Trophoblast cell (in vitro differentiated cells and primary cell): ENCODE measurements around the gene GBX2.

Experiments
- DNase-seq, 2 donors: peaks; one replicate each; pipeline ENCODE4 v3.0.0-alpha.2; 2016
- H2AFZ ChIP-seq: 2 replicates; pipeline ENCODE4 v1.6.1; 2013; ENCODE audit warnings: low read length, moderate library complexity, mild to moderate bottlenecking; ENCODE audit not compliant: insufficient read depth, poor library complexity
- H2AK5ac ChIP-seq: 2 replicates; pipeline ENCODE4 v1.6.1; 2013; ENCODE audit warnings: mild to moderate bottlenecking, low read length
- H2BK120ac ChIP-seq: 2 replicates; pipeline ENCODE4 v1.6.1; 2013; ENCODE audit warnings: low read length, mild to moderate bottlenecking, moderate library complexity; ENCODE audit not compliant: insufficient read depth, poor library complexity
- H2BK12ac ChIP-seq: 2 replicates; pipeline ENCODE4 v1.6.1; 2013; ENCODE audit warnings: mild to moderate bottlenecking, low read length, moderate library complexity
- H2BK5ac ChIP-seq: 2 replicates; pipeline ENCODE4 v1.6.1; 2013; ENCODE audit warnings: low read length, low read depth, moderate library complexity, mild to moderate bottlenecking; ENCODE audit not compliant: poor library complexity
- H3K14ac ChIP-seq: 2 replicates; pipeline ENCODE4 v1.6.1; 2013; ENCODE audit warnings: mild to moderate bottlenecking, low read length
- H3K18ac ChIP-seq: 2 replicates; pipeline ENCODE4 v1.6.1; 2013; ENCODE audit warnings: mild to moderate bottlenecking, low read length
- H3K23ac ChIP-seq: 2 replicates; pipeline ENCODE4 v1.6.1; 2013; ENCODE audit warnings: low read length
- H3K27ac ChIP-seq: 2 replicates; pipeline ENCODE4 v1.5.1; 2013; ENCODE audit warnings: low read depth, mild to moderate bottlenecking, inconsistent platforms, low read length, moderate library complexity
- H3K27me3 ChIP-seq: 2 replicates; pipeline ENCODE4 v1.6.1; 2013; ENCODE audit warnings: inconsistent platforms, mild to moderate bottlenecking, low read length, moderate library complexity; ENCODE audit not compliant: insufficient read depth
- H3K36me3 ChIP-seq, 2 experiments: 1 replicate in 1 of 2; 2 replicates in 1 of 2; pipeline ENCODE4 v1.6.1; 2013; ENCODE audit warnings: low read length in 2 of 2, mild to moderate bottlenecking in 2 of 2, moderate library complexity in 1 of 2; ENCODE audit not compliant: insufficient read depth in 2 of 2, control insufficient read depth in 1 of 2
- H3K4ac ChIP-seq: 2 replicates; pipeline ENCODE4 v1.6.1; 2013; ENCODE audit warnings: low read depth, mild to moderate bottlenecking, low read length, moderate library complexity
- H3K4me1 ChIP-seq, 2 experiments: 1 replicate in 1 of 2; 2 replicates in 1 of 2; pipeline ENCODE4 v1.6.1; 2013; ENCODE audit warnings: low read length in 2 of 2, mild to moderate bottlenecking in 2 of 2, moderate library complexity in 1 of 2; ENCODE audit not compliant: insufficient read depth in 2 of 2, control insufficient read depth in 1 of 2
- H3K4me2 ChIP-seq: 2 replicates; pipeline ENCODE4 v1.6.1; 2013; ENCODE audit warnings: inconsistent platforms, mild to moderate bottlenecking, low read length, moderate library complexity
- H3K4me3 ChIP-seq: 2 replicates; pipeline ENCODE4 v1.5.1; 2013; ENCODE audit warnings: mild to moderate bottlenecking, low read depth, low read length, inconsistent platforms
- H3K79me1 ChIP-seq: one replicate; pipeline ENCODE4 v1.6.1; 2013; ENCODE audit warnings: low read length
- H3K79me2 ChIP-seq: 2 replicates; pipeline ENCODE4 v1.6.1; 2013; ENCODE audit warnings: low read length, mild to moderate bottlenecking; ENCODE audit not compliant: control insufficient read depth, insufficient read depth, poor library complexity
- H3K9ac ChIP-seq: 2 replicates; pipeline ENCODE4 v1.6.1; 2013; ENCODE audit warnings: mild to moderate bottlenecking, low read length
- H3K9me3 ChIP-seq: 2 replicates; pipeline ENCODE4 v1.6.1; 2013; ENCODE audit warnings: low read depth, mild to moderate bottlenecking, control low read depth, inconsistent platforms, low read length; ENCODE audit not compliant: insufficient read depth
- H4K12ac ChIP-seq: 2 replicates; pipeline ENCODE4 v1.6.1; 2013; ENCODE audit warnings: low read depth, mild to moderate bottlenecking, low read length, moderate library complexity
- H4K8ac ChIP-seq: 2 replicates; pipeline ENCODE4 v1.6.1; 2013; ENCODE audit warnings: low read depth, mild to moderate bottlenecking, low read length, moderate library complexity
- H4K91ac ChIP-seq: one replicate; pipeline ENCODE4 v1.6.1; 2013; ENCODE audit warnings: low read depth, mild to moderate bottlenecking, low read length, moderate library complexity
- WGBS: extraction: QIAGEN DNeasy Blood & Tissue Kit; methylation state at CpG from one replicate; pipeline ENCODE4 v1.1.7; 2013; ENCODE audit warnings: missing lambda C conversion rate; ENCODE audit not compliant: insufficient read length, insufficient coverage; ENCODE audit errors: extremely low coverage; 5-methylcytosine and 5-hydroxymethylcytosine counted together

GBX2 gene

GRCh38 chr2:236121546-236121945 is 46.6 kb downstream of the GBX2 start:
- Histone ChIP-seq H3K9ac (no peak overlapping the region), H3K4ac (no peak overlapping the region), H4K12ac (no peak overlapping the region), H2BK5ac (no peak overlapping the region), H3K4me1 (no peaks in the 10 kb centered on the region), H3K36me3 (peaks cover 2 to 6% of the 10 kb centered on the region in 2 experiments), H3K23ac (no peak overlapping the region), H3K9me3 (no peaks in the 10 kb centered on the region), H3K27ac (no peak overlapping the region), H3K14ac (no peak overlapping the region), H4K91ac (no peak overlapping the region), H2AFZ (no peak overlapping the region), H3K79me2 (no peaks in the 10 kb centered on the region), H3K4me3 (no peak overlapping the region), H2BK120ac (no peak overlapping the region), H3K27me3 (no peaks in the 10 kb centered on the region), H4K8ac (no peak overlapping the region), H3K79me1 (no peaks in the 10 kb centered on the region), H2AK5ac (no peak overlapping the region), H3K4me2 (no peak overlapping the region), H3K18ac (no peak overlapping the region), H2BK12ac (no peak overlapping the region)
- WGBS: no CpG with 5 or more reads among the region's 7 CpGs
- no peak for DNase-seq

GRCh38 chr2:236120829-236121228 is 47.4 kb downstream of the GBX2 start:
- no peak overlapping the region for H2BK12ac ChIP-seq
- H3K79me2 ChIP-seq: no peaks in the 10 kb centered on the region
- no peaks in the 10 kb centered on the region for H3K9me3 ChIP-seq
- H3K9ac ChIP-seq: no peak overlapping the region
- no peak overlapping the region for H4K8ac ChIP-seq
- no CpG with 5 or more reads among the region's 5 CpGs for WGBS
- H3K23ac ChIP-seq: no peak overlapping the region
- no peak overlapping the region for H3K4me2 ChIP-seq
- no peaks in the 10 kb centered on the region for H3K79me1 ChIP-seq
- H3K14ac ChIP-seq: no peak overlapping the region
- peaks cover 2 to 6% of the 10 kb centered on the region in 2 experiments for H3K36me3 ChIP-seq
- DNase-seq: no peak
- H4K12ac ChIP-seq: no peak overlapping the region
- no peak overlapping the region for H3K4me3 ChIP-seq
- H2BK120ac ChIP-seq: no peak overlapping the region
- no peaks in the 10 kb centered on the region for H3K4me1 ChIP-seq
- no peak overlapping the region for H2AFZ ChIP-seq
- no peak overlapping the region for H3K4ac ChIP-seq
- no peak overlapping the region for H2AK5ac ChIP-seq
- H4K91ac ChIP-seq: no peak overlapping the region
- H3K27me3 ChIP-seq: no peaks in the 10 kb centered on the region
- H3K27ac ChIP-seq: no peak overlapping the region
- no peak overlapping the region for H3K18ac ChIP-seq
- no peak overlapping the region for H2BK5ac ChIP-seq

GRCh38 chr2:236120141-236120601 is 48.0 kb downstream of the GBX2 start:
- H3K36me3 ChIP-seq: peaks cover 0 to 6% of the 10 kb centered on the region in 2 experiments
- H3K18ac ChIP-seq: no peak overlapping the region
- H3K27me3 ChIP-seq: no peaks in the 10 kb centered on the region
- H2BK12ac ChIP-seq: no peak overlapping the region
- H3K4me1 ChIP-seq: no peaks in the 10 kb centered on the region
- H2AFZ ChIP-seq: no peak overlapping the region
- no peak overlapping the region for H4K8ac ChIP-seq
- H3K79me2 ChIP-seq: no peaks in the 10 kb centered on the region
- no peak overlapping the region for H2AK5ac ChIP-seq
- H3K14ac ChIP-seq: no peak overlapping the region
- H4K91ac ChIP-seq: no peak overlapping the region
- no peaks in the 10 kb centered on the region for H3K79me1 ChIP-seq
- no peak overlapping the region for H4K12ac ChIP-seq
- H3K9ac ChIP-seq: no peak overlapping the region
- no peak overlapping the region for H3K4ac ChIP-seq
- no peak overlapping the region for H2BK5ac ChIP-seq
- H2BK120ac ChIP-seq: no peak overlapping the region
- no peaks in the 10 kb centered on the region for H3K9me3 ChIP-seq
- no CpG with 5 or more reads among the region's 29 CpGs for WGBS
- H3K27ac ChIP-seq: no peak overlapping the region
- H3K4me2 ChIP-seq: no peak overlapping the region
- no peak overlapping the region for H3K4me3 ChIP-seq
- H3K23ac ChIP-seq: no peak overlapping the region
- no peak for DNase-seq

GRCh38 chr2:236119476-236119875 is 48.7 kb downstream of the GBX2 start:
- Histone ChIP-seq H2AK5ac (no peak overlapping the region), H3K18ac (no peak overlapping the region)

More at GRCh38 chr2:236119476-236119875, 48.7 kb downstream of the GBX2 start:
- no peaks in the 10 kb centered on the region for H3K4me1 ChIP-seq
- no peaks in the 10 kb centered on the region for H3K9me3 ChIP-seq
- no peak overlapping the region for H2AFZ ChIP-seq
- H4K8ac ChIP-seq: no peak overlapping the region
- H3K27ac ChIP-seq: no peak overlapping the region
- H2BK120ac ChIP-seq: no peak overlapping the region
- no peak overlapping the region for H3K4me3 ChIP-seq
- H3K4me2 ChIP-seq: no peak overlapping the region
- no peak overlapping the region for H3K23ac ChIP-seq
- WGBS: no CpG with 5 or more reads among the region's 13 CpGs
- H2BK12ac ChIP-seq: no peak overlapping the region
- H4K91ac ChIP-seq: no peak overlapping the region
- no peaks in the 10 kb centered on the region for H3K27me3 ChIP-seq
- DNase-seq: no peak
- no peak overlapping the region for H3K4ac ChIP-seq
- peaks cover 0 to 6% of the 10 kb centered on the region in 2 experiments for H3K36me3 ChIP-seq
- no peaks in the 10 kb centered on the region for H3K79me1 ChIP-seq
- H4K12ac ChIP-seq: no peak overlapping the region
- no peak overlapping the region for H2BK5ac ChIP-seq
- H3K9ac ChIP-seq: no peak overlapping the region
- H3K14ac ChIP-seq: no peak overlapping the region
- no peaks in the 10 kb centered on the region for H3K79me2 ChIP-seq
